ENCODE data around the gene HSD17B8.

HSD17B8 gene

DNA sequence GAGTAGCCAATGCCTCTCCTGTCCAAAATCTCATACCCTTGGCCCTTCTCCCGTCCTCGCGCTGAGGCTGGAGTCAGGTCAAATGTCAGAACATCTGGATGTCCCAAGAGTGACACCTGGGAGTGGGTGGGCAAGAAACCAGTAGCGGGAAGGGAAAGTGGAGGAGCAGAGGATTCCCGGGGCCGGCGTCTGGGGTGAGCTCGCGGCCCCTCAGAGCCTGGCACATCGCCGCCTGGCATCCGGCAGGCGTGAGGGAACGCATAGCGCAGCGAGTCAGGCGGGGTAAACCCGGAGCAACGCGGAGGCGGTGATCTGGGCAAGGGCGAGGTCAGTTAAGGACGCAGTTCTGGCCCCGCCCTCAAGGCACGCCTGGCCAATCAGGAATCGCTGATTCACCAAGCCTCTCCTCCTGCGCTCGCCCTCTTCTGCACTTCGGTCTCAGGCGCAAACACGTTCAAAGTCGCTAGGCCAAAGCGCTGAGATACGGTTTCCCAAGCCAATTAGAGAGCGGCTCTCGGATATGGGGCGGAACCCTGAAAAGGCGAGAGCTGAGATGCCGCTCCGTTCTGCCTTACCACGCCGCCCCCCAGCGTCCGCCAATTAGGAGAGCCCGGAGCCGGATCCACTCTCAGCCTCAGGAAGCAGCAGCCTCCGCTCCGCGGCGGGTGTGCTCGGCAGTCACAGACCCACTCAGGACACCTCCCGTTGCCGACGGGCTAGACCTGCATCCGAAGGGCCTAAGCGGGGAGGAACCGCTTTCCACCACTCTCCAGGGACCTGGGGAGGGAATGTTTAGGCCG lies 44.7 kb downstream of the HSD17B8 start:
- peak; percentile 93 to 99 (median 93) for DNase-seq

DNA sequence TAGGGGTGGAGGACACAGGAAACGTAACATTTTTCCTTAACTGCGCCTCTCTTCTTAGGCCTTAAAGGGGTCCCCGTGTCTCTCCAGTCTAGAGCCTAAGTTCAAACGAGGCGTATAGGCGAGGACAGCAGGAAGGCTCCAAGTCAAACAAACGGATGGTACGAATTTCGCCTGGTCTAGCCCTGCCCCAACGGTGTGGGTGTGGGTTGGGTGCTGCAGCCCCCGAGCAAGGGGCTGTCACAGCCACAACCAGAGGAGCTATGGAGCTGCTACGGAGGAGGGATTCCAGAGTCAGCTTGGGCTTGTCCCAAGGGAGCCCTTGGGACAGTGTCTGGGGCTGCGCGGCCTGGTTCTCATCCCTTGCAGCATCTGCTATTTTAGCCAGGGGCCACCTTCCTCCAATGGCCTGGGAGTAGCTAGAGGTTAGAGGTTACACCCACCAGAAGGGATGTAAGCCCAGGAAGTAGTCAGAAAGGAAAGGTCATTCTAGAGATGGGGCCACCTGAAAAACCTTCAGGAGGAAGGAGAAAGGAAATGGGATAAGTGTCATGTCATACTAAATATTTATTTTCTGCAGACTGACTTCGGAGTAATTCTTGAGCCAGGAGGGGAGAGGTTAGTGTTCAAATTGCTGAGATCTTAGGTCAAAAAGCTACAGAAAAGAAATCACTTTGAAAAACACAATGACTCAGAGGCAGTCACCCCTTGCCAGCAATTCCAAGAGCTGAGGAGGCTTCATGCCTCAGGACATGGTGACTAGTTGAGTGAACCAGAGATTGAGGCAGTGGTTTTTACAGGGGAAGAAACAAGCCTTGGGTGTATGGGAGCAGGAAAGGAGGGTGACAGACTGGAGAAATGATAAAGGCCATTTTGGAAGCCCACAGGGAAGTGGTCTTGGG lies 45.5 kb downstream of the HSD17B8 start:
- DNase-seq = no peak

DNA sequence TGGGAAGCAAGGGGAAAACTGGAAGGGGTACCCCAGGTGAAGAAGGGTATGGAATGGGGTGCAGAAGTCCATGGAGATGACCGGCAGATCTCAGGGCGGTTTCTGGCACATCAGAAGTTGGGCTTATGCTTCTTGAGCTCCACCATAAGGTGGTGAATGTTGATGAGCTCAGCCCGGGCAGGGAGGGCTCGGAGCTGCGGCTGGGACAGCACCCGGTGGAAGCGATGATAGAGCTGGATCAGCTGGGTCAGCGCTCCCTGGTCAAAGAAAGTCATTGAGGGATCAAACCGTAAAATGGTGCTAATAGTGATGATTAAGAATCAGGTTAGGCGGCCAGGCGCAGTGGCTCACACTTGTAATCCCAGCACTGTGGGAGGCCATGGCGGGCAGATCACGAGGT lies 46.3 kb downstream of the HSD17B8 start:
- DNase-seq = no peak

DNA sequence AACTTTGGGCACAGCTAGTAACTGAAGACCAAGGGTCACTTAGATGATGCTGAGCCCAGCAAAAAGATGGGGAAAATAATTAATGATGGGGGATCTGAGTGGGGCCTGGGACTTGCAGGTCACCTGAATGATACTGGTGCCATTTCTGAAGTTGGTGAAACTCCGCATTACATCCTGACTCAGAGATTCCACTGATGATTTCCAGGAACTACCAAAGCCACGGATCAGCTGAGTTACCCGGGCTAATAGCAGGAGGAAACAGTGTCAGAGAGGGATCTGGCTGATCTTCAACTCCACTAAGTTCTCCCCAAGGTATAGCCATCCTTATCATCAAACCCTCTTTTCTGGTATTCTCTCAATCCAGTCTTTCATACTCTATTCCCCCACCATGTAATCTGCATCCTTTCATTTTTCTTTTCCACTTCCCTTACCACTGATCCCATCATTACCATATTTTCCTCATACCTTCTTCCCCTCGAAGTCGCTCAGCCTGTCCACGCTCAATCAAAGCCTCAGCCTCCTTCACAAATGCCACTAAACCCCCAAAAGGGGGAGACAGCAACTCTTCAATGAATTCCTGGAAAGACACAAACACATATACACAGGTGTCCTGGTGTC lies 47.0 kb downstream of the HSD17B8 start:
- DNase-seq = no peak

DNA sequence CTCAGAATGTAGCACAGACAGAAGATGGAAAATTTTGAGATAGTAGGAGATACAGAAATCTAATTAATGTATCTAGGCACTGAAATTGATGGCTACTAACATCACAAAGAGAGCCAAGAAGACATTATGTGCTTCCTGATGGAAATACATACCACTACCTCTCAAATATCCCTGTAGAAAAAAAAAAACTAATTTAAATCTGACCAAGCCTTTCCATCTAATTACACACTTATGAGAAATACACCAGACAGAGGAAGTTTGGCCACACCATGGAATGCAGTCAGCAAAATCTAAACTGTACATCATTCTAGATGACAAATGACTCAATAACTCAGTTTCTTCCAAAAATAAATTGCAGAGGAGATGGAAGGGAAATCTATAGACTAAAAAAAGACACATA lies 48.3 kb downstream of the HSD17B8 start:
- no peak for DNase-seq

DNA sequence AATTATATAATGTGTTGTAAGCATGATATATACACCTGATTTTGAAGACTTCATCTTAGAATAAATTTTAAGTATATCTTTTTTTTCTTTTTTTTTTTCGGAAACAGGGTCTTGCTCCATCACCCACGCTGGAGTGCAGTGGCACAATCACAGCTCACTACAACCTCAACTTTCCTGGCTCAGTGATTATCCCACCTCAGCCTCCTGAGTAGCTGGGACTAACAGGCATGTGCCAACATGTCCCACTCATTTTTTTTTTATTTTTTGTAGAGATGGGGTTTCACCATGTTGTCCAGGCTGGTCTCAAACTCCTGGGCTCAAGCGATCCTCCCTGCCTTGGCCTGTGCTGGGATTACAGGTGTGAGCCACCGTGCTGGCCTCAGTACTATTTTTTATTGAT lies 50.1 kb downstream of the HSD17B8 start:
- no peak for DNase-seq
